HepG2 (cell line): ENCODE results near the gene TAF1D. TPM values are rescaled to one million over a fixed set of nuclear protein-coding genes. Genes with fewer than 3 reads are reported as not detected.

Experiments
- ATF7 ChIP-seq, 2 experiments: fragments of 450-650 bp in 1 of 2; sonication (generic) in 1 of 2; formaldehyde crosslinking in 1 of 2; IDR thresholded peaks; 2 replicates each; pipeline versions ENCODE4 v1.4.0 to v1.6.1; 2016 to 2020; ENCODE audit warnings: antibody characterized with exemption in 1 of 2, mild to moderate bottlenecking in 1 of 2, missing genetic modification reagents in 1 of 2
- CBFB ChIP-seq: sonication (generic); formaldehyde crosslinking; IDR thresholded peaks from 2 replicates; pipeline ENCODE4 v1.4.0; 2020; ENCODE audit warnings: missing genetic modification reagents
- DNMT1 ChIP-seq: sonication (generic); formaldehyde crosslinking; IDR thresholded peaks from 2 replicates; pipeline ENCODE4 v1.5.1; 2020; ENCODE audit warnings: mild to moderate bottlenecking, missing genetic modification reagents
- HMGXB4 ChIP-seq, 2 experiments: sonication (generic) in 1 of 2; formaldehyde crosslinking in 1 of 2; IDR thresholded peaks; 2 replicates each; pipeline versions ENCODE4 v1.4.0 to v1.6.1; 2018 to 2020; ENCODE audit warnings: missing genetic modification reagents in 2 of 2, borderline replicate concordance in 1 of 2, low read depth in 1 of 2, mild to moderate bottlenecking in 1 of 2, missing biosample characterization in 1 of 2
- KDM4B ChIP-seq: sonication (generic); formaldehyde crosslinking; IDR thresholded peaks from 2 replicates; pipeline ENCODE4 v1.4.0; 2020; ENCODE audit warnings: missing genetic modification reagents
- KMT2A ChIP-seq: sonication (generic); formaldehyde crosslinking; IDR thresholded peaks from 2 replicates; pipeline ENCODE4 v1.4.0; 2020; ENCODE audit warnings: missing genetic modification reagents
- NFYB ChIP-seq: sonication (generic); formaldehyde crosslinking; IDR thresholded peaks from 2 replicates; pipeline ENCODE4 v1.4.0; 2020; ENCODE audit warnings: missing genetic modification reagents
- REL ChIP-seq: sonication (generic); formaldehyde crosslinking; conservative IDR thresholded peaks from 2 replicates; pipeline ENCODE4 v1.8.0; 2022; ENCODE audit warnings: mild to moderate bottlenecking, missing genetic modification reagents, moderate library complexity
- SOX13 ChIP-seq, 3 experiments: fragments of 450-650 bp in 1 of 3; sonication (generic) in 1 of 3; formaldehyde crosslinking in 1 of 3; IDR thresholded peaks in 2 of 3; conservative IDR thresholded peaks in 1 of 3; 2 replicates each; pipeline versions ENCODE4 v1.5.0 to v1.6.1; 2016 to 2020; ENCODE audit warnings: antibody characterized with exemption in 1 of 3, mild to moderate bottlenecking in 1 of 3, missing compliant biosample characterization in 1 of 3, missing genetic modification reagents in 1 of 3, moderate library complexity in 1 of 3
- TRIM24 ChIP-seq: sonication (generic); formaldehyde crosslinking; IDR thresholded peaks from 2 replicates; pipeline ENCODE4 v1.8.0; 2022; ENCODE audit warnings: mild to moderate bottlenecking, missing genetic modification reagents
- UBTF ChIP-seq: sonication (generic); formaldehyde crosslinking; IDR thresholded peaks from 2 replicates; pipeline ENCODE4 v1.4.0; 2020; ENCODE audit warnings: mild to moderate bottlenecking, missing genetic modification reagents
- ZBED4 ChIP-seq: sonication (generic); formaldehyde crosslinking; IDR thresholded peaks from 2 replicates; pipeline ENCODE4 v1.4.0; 2020; ENCODE audit warnings: missing genetic modification reagents, borderline replicate concordance
- ZBTB21 ChIP-seq: sonication (generic); formaldehyde crosslinking; IDR thresholded peaks from 2 replicates; pipeline ENCODE4 v1.4.0; 2020; ENCODE audit warnings: missing genetic modification reagents
- ZKSCAN8 ChIP-seq: IDR thresholded peaks from 2 replicates; pipeline ENCODE4 v1.6.1; 2016; ENCODE audit warnings: borderline replicate concordance, missing genetic modification reagents, missing compliant biosample characterization
- ZMYM4 ChIP-seq: sonication (generic); formaldehyde crosslinking; IDR thresholded peaks from 2 replicates; pipeline ENCODE4 v1.8.1; 2023; ENCODE audit warnings: mild to moderate bottlenecking, missing genetic modification reagents
- ZNF30 ChIP-seq: sonication (generic); formaldehyde crosslinking; IDR thresholded peaks from 2 replicates; pipeline ENCODE4 v1.5.0; 2020; ENCODE audit warnings: mild to moderate bottlenecking, missing genetic modification reagents
- ZNF513 ChIP-seq: sonication (generic); formaldehyde crosslinking; conservative IDR thresholded peaks from 2 replicates; pipeline ENCODE4 v1.5.0; 2020; ENCODE audit warnings: missing genetic modification reagents
- ZNF674 ChIP-seq: sonication (generic); formaldehyde crosslinking; IDR thresholded peaks from 2 replicates; pipeline ENCODE4 v1.5.0; 2020; ENCODE audit warnings: low read depth, mild to moderate bottlenecking, missing genetic modification reagents
- ZNF776 ChIP-seq: sonication (generic); formaldehyde crosslinking; IDR thresholded peaks from 2 replicates; pipeline ENCODE4 v1.4.0; 2020; ENCODE audit warnings: mild to moderate bottlenecking, missing genetic modification reagents
- ZNF879 ChIP-seq: sonication (generic); formaldehyde crosslinking; IDR thresholded peaks from 2 replicates; pipeline ENCODE4 v1.8.1; 2023; ENCODE audit warnings: missing genetic modification reagents
- polyA plus RNA-seq, 8 experiments: library from polyadenylated mRNA; depleted of rRNA in 3 of 8; stranded (reverse) in 7 of 8; unstranded in 1 of 8; fragments of >200 nt; fragmentation: Illumina TruSeq in 4 of 8; extraction: Trizol in 4 of 8; gene quantifications; 2 replicates each; pipeline versions ENCODE4 v1.2.1 to v1.2.3, GENCODE V29; 2011 to 2016; ENCODE audit warnings: low read depth in 4 of 8, missing spikeins in 1 of 8, mixed read lengths in 1 of 8; ENCODE audit not compliant: insufficient read depth in 1 of 8
- total RNA-seq, 5 experiments: library from RNA; depleted of rRNA; stranded (reverse); fragments of >200 nt; fragmentation: Illumina TruSeq; extraction: Trizol; gene quantifications; 2 replicates each; pipeline ENCODE4 v1.2.3, GENCODE V29; 2016; ENCODE audit warnings: low read depth in 1 of 5

The TAF1D gene
- total and polyA plus RNA-seq, 2 of the 13 experiments (the other 11 are each of a cell fraction or from before 2014, with no cell fraction given): 132 to 207 TPM

- TF ChIP-seq UBTF (CRISPR knock-in tag): no peak
- TF ChIP-seq KDM4B (CRISPR knock-in tag): no peak
- TF ChIP-seq ZMYM4 (CRISPR knock-in tag): peak; percentile 85
- 0 out of 2 replicates have a peak, but pooled peaks have one; percentile 39 for TF ChIP-seq ZBTB21 (CRISPR knock-in tag)
- no peak for TF ChIP-seq TRIM24 (CRISPR knock-in tag)
- TF ChIP-seq DNMT1: no peak
- no peak for TF ChIP-seq CBFB (CRISPR knock-in tag)
- no peak for TF ChIP-seq ATF7 (IDR thresholded peaks at IDR 0.05)
- TF ChIP-seq ATF7 (CRISPR knock-in tag; IDR thresholded peaks at IDR 0.05): 0 out of 2 replicates have a peak, but pooled peaks have one; percentile 51
- TF ChIP-seq ZNF30 (CRISPR knock-in tag): no peak
- TF ChIP-seq ZBED4 (CRISPR knock-in tag): peak; percentile 80
- no peak for TF ChIP-seq ZNF513 (CRISPR knock-in tag)
- TF ChIP-seq REL (CRISPR knock-in tag): no peak
- peak in 1 of 2 experiments; percentile 38; a peak in 1 of 4 replicates for TF ChIP-seq HMGXB4 (CRISPR knock-in tag; IDR thresholded peaks at IDR 0.05; ENCODE audit: borderline replicate concordance in 1 of 2, low read depth in 1 of 2)
- TF ChIP-seq ZNF776 (CRISPR knock-in tag): no peak
- TF ChIP-seq ZKSCAN8 (CRISPR knock-in tag): no peak
- no peak for TF ChIP-seq SOX13 (IDR thresholded peaks at IDR 0.05)
- peak in 1 of 2 experiments; percentile 84; a peak in 2 of 4 replicates for TF ChIP-seq SOX13 (CRISPR knock-in tag; conservative IDR thresholded peaks at IDR 0.05 in 1 of 2, IDR thresholded peaks at IDR 0.05 in 1 of 2)
- TF ChIP-seq ZNF879: no peak
- TF ChIP-seq KMT2A (CRISPR knock-in tag): peak; percentile 62; the same call in 1 of the 2 replicates
- no peak for TF ChIP-seq ZNF674
- no peak for TF ChIP-seq NFYB (CRISPR knock-in tag)
Measured at GRCh38 chr11:93773045-93773477, 31.8 kb upstream of the TAF1D start (continued).
